ENCODE data around the gene FGD2.
A peak's percentile ranks its signal among the peaks of the same experiment; 100 is the strongest.

The FGD2 gene

GRCh38 chr6:37047346-37047688 lies 41.9 kb downstream of the FGD2 start:
- no peaks in the 10 kb centered on the region for H3K9me3 ChIP-seq (ENCODE audit: insufficient read depth, low read length)
- no peaks in the 10 kb centered on the region for H3K9me2 ChIP-seq (replicated peaks; ENCODE audit: insufficient read depth, low read length)
- no peak overlapping the region for H3K27ac ChIP-seq (ENCODE audit: low read depth, low read length)
- H3K4me2 ChIP-seq (ENCODE audit: low read depth, low read length, poor library complexity, severe bottlenecking): no peak overlapping the region
- no peaks in the 10 kb centered on the region for H3K79me2 ChIP-seq (ENCODE audit: insufficient read depth, low read length)
- no peak overlapping the region for H2AFZ ChIP-seq (ENCODE audit: low read depth, low read length, severe bottlenecking)
- H3K9ac ChIP-seq (ENCODE audit: low read length): no peak overlapping the region
- H3K36me3 ChIP-seq (ENCODE audit: low read length): no peaks in the 10 kb centered on the region
- no peak overlapping the region for H3K4me3 ChIP-seq (ENCODE audit: insufficient read depth, low read length, poor library complexity, severe bottlenecking)
- peaks cover 24% of the 10 kb centered on the region for H3F3A ChIP-seq (ENCODE audit: insufficient read depth)
- TF ChIP-seq EZH2phosphoT487 (conservative IDR thresholded peaks at IDR 0.05; ENCODE audit: low read length): no peak
- no peak for TF ChIP-seq CTCF (IDR thresholded peaks at IDR 0.05; ENCODE audit: insufficient read depth, low read length, poor library complexity, severe bottlenecking)
- no peaks in the 10 kb centered on the region for H4K20me1 ChIP-seq (ENCODE audit: low read depth, low read length)
- H3K27me3 ChIP-seq (ENCODE audit: low read length): no peaks in the 10 kb centered on the region

GRCh38 chr6:37047689-37048402 lies 42.4 kb downstream of the FGD2 start:
- H2AFZ ChIP-seq (ENCODE audit: low read depth, low read length, severe bottlenecking): no peak overlapping the region
- H3K9ac ChIP-seq (ENCODE audit: low read length): no peak overlapping the region
- no peaks in the 10 kb centered on the region for H3K9me3 ChIP-seq (ENCODE audit: insufficient read depth, low read length)
- H3K36me3 ChIP-seq (ENCODE audit: low read length): no peaks in the 10 kb centered on the region
- no peaks in the 10 kb centered on the region for H3K79me2 ChIP-seq (ENCODE audit: insufficient read depth, low read length)
- peaks cover 24% of the 10 kb centered on the region for H3F3A ChIP-seq (ENCODE audit: insufficient read depth)
- H3K4me2 ChIP-seq (ENCODE audit: low read depth, low read length, poor library complexity, severe bottlenecking): peak overlapping the region; percentile 48
- no peaks in the 10 kb centered on the region for H3K9me2 ChIP-seq (replicated peaks; ENCODE audit: insufficient read depth, low read length)
- no peak for TF ChIP-seq CTCF (IDR thresholded peaks at IDR 0.05; ENCODE audit: insufficient read depth, low read length, poor library complexity, severe bottlenecking)
- no peak for TF ChIP-seq EZH2phosphoT487 (conservative IDR thresholded peaks at IDR 0.05; ENCODE audit: low read length)
- no peak overlapping the region for H3K4me3 ChIP-seq (ENCODE audit: insufficient read depth, low read length, poor library complexity, severe bottlenecking)
- peak overlapping the region; percentile 15; the same call in 1 of the 2 replicates for H3K27ac ChIP-seq (ENCODE audit: low read depth, low read length)
- H3K27me3 ChIP-seq (ENCODE audit: low read length): no peaks in the 10 kb centered on the region
- H4K20me1 ChIP-seq (ENCODE audit: low read depth, low read length): no peaks in the 10 kb centered on the region

DNA sequence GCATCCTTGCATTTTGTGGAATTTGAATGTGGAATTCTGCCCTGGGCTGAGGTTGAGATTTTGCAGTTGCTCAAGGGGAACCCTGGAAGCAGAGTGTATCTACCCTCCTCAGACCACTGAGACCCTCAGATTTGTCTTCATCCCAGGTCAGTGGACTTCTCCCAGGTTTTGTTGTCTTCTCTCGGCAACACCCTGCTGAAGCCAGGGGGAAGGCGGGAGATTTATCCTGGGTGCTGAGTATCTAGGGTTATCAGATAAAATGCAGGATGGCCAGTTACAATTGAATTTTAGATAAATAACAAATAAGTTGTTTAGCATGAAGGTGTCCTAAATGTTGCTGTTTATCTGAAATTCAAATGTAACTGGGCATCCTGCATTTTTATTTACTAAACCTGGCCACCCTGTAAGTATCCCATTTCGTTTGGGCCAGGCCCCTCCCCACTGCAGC lies 43.0 kb downstream of the FGD2 start:
- no peaks in the 10 kb centered on the region for H3K79me2 ChIP-seq (ENCODE audit: insufficient read depth, low read length)
- no peaks in the 10 kb centered on the region for H3K27me3 ChIP-seq (ENCODE audit: low read length)
- TF ChIP-seq CTCF (IDR thresholded peaks at IDR 0.05; ENCODE audit: insufficient read depth, low read length, poor library complexity, severe bottlenecking) (no peak), EZH2phosphoT487 (conservative IDR thresholded peaks at IDR 0.05; ENCODE audit: low read length) (no peak)
- H3K4me3 ChIP-seq (ENCODE audit: insufficient read depth, low read length, poor library complexity, severe bottlenecking): no peak overlapping the region
- peak overlapping the region; percentile 15 for H3K27ac ChIP-seq (ENCODE audit: low read depth, low read length)
- H3K9ac ChIP-seq (ENCODE audit: low read length): no peak overlapping the region
- no peaks in the 10 kb centered on the region for H4K20me1 ChIP-seq (ENCODE audit: low read depth, low read length)
- H3K9me3 ChIP-seq (ENCODE audit: insufficient read depth, low read length): no peaks in the 10 kb centered on the region
- no peaks in the 10 kb centered on the region for H3K36me3 ChIP-seq (ENCODE audit: low read length)
- H3K9me2 ChIP-seq (replicated peaks; ENCODE audit: insufficient read depth, low read length): no peaks in the 10 kb centered on the region
- no peak overlapping the region for H2AFZ ChIP-seq (ENCODE audit: low read depth, low read length, severe bottlenecking)
- H3K4me2 ChIP-seq (ENCODE audit: low read depth, low read length, poor library complexity, severe bottlenecking): peak overlapping the region; percentile 48
- H3F3A ChIP-seq (ENCODE audit: insufficient read depth): peaks cover 24% of the 10 kb centered on the region
